Aorta (tissue), 5 donors: ENCODE measurements around the gene SLN. TPM values are rescaled to one million over a fixed set of nuclear protein-coding genes. Genes with fewer than 3 reads are reported as not detected.

Experiments
- ATAC-seq: fragments of 200-7000 bp; cut with Tn5 transposase; one replicate; pipeline ENCODE4 v1.9.1; 2022; ENCODE audit warnings: moderate library complexity; ENCODE audit not compliant: low FRiP score
- DNase-seq, 2 donors: peaks; one replicate each; pipeline ENCODE4 v3.0.0-alpha.2; 2020
- H3K27ac ChIP-seq, 2 donors: one replicate each; pipeline ENCODE4 v1.5.1; 2013; ENCODE audit warnings: low read length in 2 of 2, mild to moderate bottlenecking in 2 of 2, moderate library complexity in 2 of 2, control low read depth in 1 of 2, inconsistent platforms in 1 of 2, low read depth in 1 of 2
- H3K27me3 ChIP-seq, 2 donors: one replicate each; pipeline ENCODE4 v1.6.1; 2013; ENCODE audit warnings: control low read depth in 1 of 2, low read length in 1 of 2, mild to moderate bottlenecking in 1 of 2, moderate library complexity in 1 of 2; ENCODE audit not compliant: insufficient read depth in 2 of 2, control insufficient read depth in 1 of 2
- H3K36me3 ChIP-seq, 2 donors: one replicate each; pipeline ENCODE4 v1.6.1; 2013; ENCODE audit warnings: control low read depth in 1 of 2, low read length in 1 of 2, mild to moderate bottlenecking in 1 of 2; ENCODE audit not compliant: insufficient read depth in 2 of 2, control insufficient read depth in 1 of 2
- H3K4me1 ChIP-seq, 2 donors: one replicate each; pipeline ENCODE4 v1.6.1; 2013; ENCODE audit warnings: low read length in 2 of 2, control low read depth in 1 of 2, mild to moderate bottlenecking in 1 of 2, moderate library complexity in 1 of 2; ENCODE audit not compliant: insufficient read depth in 2 of 2, control insufficient read depth in 1 of 2
- H3K4me3 ChIP-seq, 2 donors: one replicate each; pipeline ENCODE4 v1.5.1; 2013; ENCODE audit warnings: low read length in 2 of 2, control low read depth in 1 of 2, mild to moderate bottlenecking in 1 of 2
- H3K9me3 ChIP-seq: one replicate; pipeline ENCODE4 v1.6.1; 2013; ENCODE audit warnings: mild to moderate bottlenecking, low read length; ENCODE audit not compliant: control insufficient read depth
- WGBS, 2 donors: extraction: QIAGEN DNeasy Blood & Tissue Kit; methylation state at CpG; one replicate each; pipeline ENCODE4 v1.1.7; 2013; 5-methylcytosine and 5-hydroxymethylcytosine counted together
- intact Hi-C, 2 donors: fragments of 100-400 bp; cut with DNase I; formaldehyde crosslinking; loops; one replicate each; pipeline versions ENCODE4 v1.14.2 to v1.15.0; 2022
- polyA plus RNA-seq, 2 donors: library from polyadenylated mRNA; stranded (reverse); fragments of 200-250 nt; gene quantifications; one replicate each; pipeline ENCODE4 v1.2.3, GENCODE V29; 2013
- total RNA-seq, 2 donors: library from RNA; stranded (reverse); fragmentation: NEBNext Ultra II Directional; extraction: Animal tissue kit (Norgen Biotek cat#: 25700); gene quantifications; one replicate each; pipeline ENCODE4 v1.2.1, GENCODE V29; 2021
- donor health status: healthy with polysubstance abuse.
- donor health status: Bipolar disorder and iron deficiency.
- donor health status: DM: no; HTN: no; CAD: no.
- donor health status: DM: no; HTN: no; CAD: no.
- donor health status: DM: yes; HTN: yes; CAD: no.

SLN gene
- total and polyA plus RNA-seq, 4 donors = 1.0 to 7.7 TPM; not detected in 2

- intact Hi-C loops = no loop called here
Observed at GRCh38 chr11:107682171-107682570, 29.7 kb downstream of the SLN start.

GRCh38 chr11:107679255-107680024 is 32.4 kb downstream of the SLN start:
- H3K27ac ChIP-seq = no peak overlapping the region
- no peaks in the 10 kb centered on the region for H3K27me3 ChIP-seq
- H3K4me3 ChIP-seq = no peak overlapping the region
- no peak for DNase-seq
- WGBS, 2 donors = 88 to 89% methylated on average over 4 of the region's 4 CpGs
- peaks cover 2% of the 10 kb centered on the region for H3K9me3 ChIP-seq
- H3K36me3 ChIP-seq = no peaks in the 10 kb centered on the region
- H3K4me1 ChIP-seq = no peaks in the 10 kb centered on the region
- no peak for ATAC-seq
- intact Hi-C loops = no loop called here

More at GRCh38 chr11:107682171-107682570, 29.7 kb downstream of the SLN start:
- DNase-seq (no peak), ATAC-seq (no peak)
- H3K4me1 ChIP-seq = no peaks in the 10 kb centered on the region
- peaks cover 2% of the 10 kb centered on the region for H3K9me3 ChIP-seq
- H3K4me3 ChIP-seq = no peak overlapping the region
- H3K27me3 ChIP-seq = no peaks in the 10 kb centered on the region
- no peak overlapping the region for H3K27ac ChIP-seq
- no peaks in the 10 kb centered on the region for H3K36me3 ChIP-seq
- 71 to 73% methylated on average over 4 of the region's 4 CpGs for WGBS, 2 donors

GRCh38 chr11:107678632-107678971 is 33.3 kb downstream of the SLN start:
- Histone ChIP-seq H3K27ac (no peak overlapping the region), H3K4me3 (no peak overlapping the region), H3K27me3 (no peaks in the 10 kb centered on the region), H3K36me3 (no peaks in the 10 kb centered on the region), H3K9me3 (peaks cover 2% of the 10 kb centered on the region), H3K4me1 (no peaks in the 10 kb centered on the region)
- intact Hi-C loops = no loop called here
- no peak for ATAC-seq
- WGBS, 2 donors = 67 to 71% methylated on average over 6 of the region's 6 CpGs
- DNase-seq = no peak

GRCh38 chr11:107677924-107678631 is 33.8 kb downstream of the SLN start:
- Histone ChIP-seq H3K36me3 (no peaks in the 10 kb centered on the region), H3K4me3 (no peak overlapping the region), H3K9me3 (peaks cover 2% of the 10 kb centered on the region), H3K4me1 (no peaks in the 10 kb centered on the region), H3K27ac (no peak overlapping the region), H3K27me3 (no peaks in the 10 kb centered on the region)
- intact Hi-C loops = no loop called here
- DNase-seq = no peak
- ATAC-seq = no peak
- WGBS, 2 donors = 75 to 79% methylated on average over 7 of the region's 7 CpGs

- H3K36me3 ChIP-seq = no peaks in the 10 kb centered on the region
- no peak for ATAC-seq
- no peak for DNase-seq
- 83 to 85% methylated on average over 8 of the region's 8 CpGs for WGBS, 2 donors
- H3K9me3 ChIP-seq = no peaks in the 10 kb centered on the region
- intact Hi-C loops = no loop called here
- H3K27me3 ChIP-seq = no peaks in the 10 kb centered on the region
- no peaks in the 10 kb centered on the region for H3K4me1 ChIP-seq
- no peak overlapping the region for H3K4me3 ChIP-seq
- H3K27ac ChIP-seq = no peak overlapping the region
Observed at GRCh38 chr11:107676336-107677057, 35.4 kb downstream of the SLN start.

- H3K4me1 ChIP-seq = no peaks in the 10 kb centered on the region
- intact Hi-C loops = no loop called here
- H3K9me3 ChIP-seq = no peaks in the 10 kb centered on the region
- 70 to 72% methylated on average over 2 of the region's 2 CpGs for WGBS, 2 donors
- no peak overlapping the region for H3K4me3 ChIP-seq
- DNase-seq (no peak), ATAC-seq (no peak)
- H3K27ac ChIP-seq = no peak overlapping the region
- no peaks in the 10 kb centered on the region for H3K27me3 ChIP-seq
- H3K36me3 ChIP-seq = no peaks in the 10 kb centered on the region
Observed at GRCh38 chr11:107675902-107676301, 36.0 kb downstream of the SLN start.

- no peak overlapping the region for H3K27ac ChIP-seq
- no peak overlapping the region for H3K4me3 ChIP-seq
- ATAC-seq (peak; percentile 39), DNase-seq (no peak)
- WGBS, 2 donors = 71 to 77% methylated on average over 4 of the region's 4 CpGs
- no peaks in the 10 kb centered on the region for H3K4me1 ChIP-seq
- intact Hi-C loops = no loop called here
- H3K27me3 ChIP-seq = no peaks in the 10 kb centered on the region
- no peaks in the 10 kb centered on the region for H3K36me3 ChIP-seq
- H3K9me3 ChIP-seq = no peaks in the 10 kb centered on the region
Observed at GRCh38 chr11:107669893-107670601, 41.8 kb downstream of the SLN start.

GRCh38 chr11:107669191-107669740 is 42.6 kb downstream of the SLN start:
- Histone ChIP-seq H3K4me1 (no peaks in the 10 kb centered on the region), H3K9me3 (no peaks in the 10 kb centered on the region), H3K36me3 (no peaks in the 10 kb centered on the region), H3K4me3 (no peak overlapping the region), H3K27me3 (no peaks in the 10 kb centered on the region), H3K27ac (no peak overlapping the region)
- intact Hi-C loops = no loop called here
- ATAC-seq (no peak), DNase-seq (no peak)
- 83 to 87% methylated on average over 11 of the region's 11 CpGs for WGBS, 2 donors
